ENCODE measurements around the gene PTPN7. TPM values are rescaled to one million over a fixed set of nuclear protein-coding genes. Genes with fewer than 3 reads are reported as not detected.

PTPN7 gene
- total RNA-seq, 1 donor from 2014 or later, result 0.29 TPM

GRCh38 chr1:202154148-202154765 is 6.1 kb downstream of the PTPN7 start:
- H3K27ac Mint-ChIP-seq, result no peak overlapping the region
- H3K4me3 Mint-ChIP-seq, result no peak overlapping the region
- no peaks in the 10 kb centered on the region for H3K36me3 Mint-ChIP-seq
- TF ChIP-seq CTCF (conservative IDR thresholded peaks at IDR 0.05), result no peak
- H3K4me1 Mint-ChIP-seq (ENCODE audit: unreplicated experiment), result peaks cover 16% of the 10 kb centered on the region
- DNase-seq (ENCODE audit: extremely low spot score, unreplicated experiment), result no peak
- H3K27me3 Mint-ChIP-seq, result peaks cover 5% of the 10 kb centered on the region
- H3K9me3 Mint-ChIP-seq, result no peaks in the 10 kb centered on the region

DNA sequence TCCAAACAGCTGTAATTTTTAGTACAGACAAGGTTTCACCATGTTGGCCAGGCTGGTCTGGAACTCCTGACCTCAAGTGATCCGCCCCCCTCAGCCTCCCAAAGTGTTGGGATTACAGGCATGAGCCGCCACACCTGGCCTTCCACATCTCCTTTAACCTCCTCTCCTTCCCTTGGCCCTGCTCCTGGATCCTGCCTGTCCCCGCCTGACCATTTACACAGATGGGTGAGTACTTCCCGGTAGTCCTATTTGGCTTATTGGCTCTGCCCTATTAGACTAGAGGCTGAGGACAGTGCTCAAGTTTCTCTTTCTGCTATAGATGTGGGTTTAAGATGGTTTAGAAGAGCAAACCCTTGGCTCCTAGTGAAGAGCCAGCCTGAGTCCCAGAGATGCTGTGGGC is 7.1 kb downstream of the PTPN7 start:
- H3K27me3 Mint-ChIP-seq, result peaks cover 5% of the 10 kb centered on the region
- H3K27ac Mint-ChIP-seq, result no peak overlapping the region
- no peak for DNase-seq (ENCODE audit: extremely low spot score, unreplicated experiment)
- no peak for TF ChIP-seq CTCF (conservative IDR thresholded peaks at IDR 0.05)
- H3K36me3 Mint-ChIP-seq, result no peaks in the 10 kb centered on the region
- H3K9me3 Mint-ChIP-seq, result no peaks in the 10 kb centered on the region
- H3K4me3 Mint-ChIP-seq, result no peak overlapping the region
- peaks cover 16% of the 10 kb centered on the region for H3K4me1 Mint-ChIP-seq (ENCODE audit: unreplicated experiment)

DNA sequence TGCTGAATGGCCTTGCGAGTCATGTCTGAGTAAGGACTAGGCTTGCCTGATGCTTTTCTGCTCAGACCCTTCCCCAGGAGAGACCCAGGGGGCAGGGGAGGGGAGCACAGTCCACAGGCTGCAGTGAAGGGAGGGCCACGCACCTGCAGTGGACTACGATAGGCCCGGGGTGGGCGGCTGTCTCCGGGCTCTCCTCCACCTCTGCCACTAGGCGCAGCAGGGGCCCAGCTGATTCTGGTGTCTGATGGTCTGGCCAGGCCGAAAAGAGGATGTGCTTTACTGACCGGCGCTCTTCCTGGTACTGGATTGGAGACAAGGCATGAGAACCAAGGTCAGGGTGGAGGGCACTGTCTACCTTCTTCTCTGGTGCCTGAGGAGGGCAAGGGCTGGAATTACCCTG is 8.0 kb downstream of the PTPN7 start:
- H3K9me3 Mint-ChIP-seq, result no peaks in the 10 kb centered on the region
- TF ChIP-seq CTCF (conservative IDR thresholded peaks at IDR 0.05), result no peak
- DNase-seq (ENCODE audit: extremely low spot score, unreplicated experiment), result no peak
- peaks cover 16% of the 10 kb centered on the region for H3K4me1 Mint-ChIP-seq (ENCODE audit: unreplicated experiment)
- no peaks in the 10 kb centered on the region for H3K36me3 Mint-ChIP-seq
- no peak overlapping the region for H3K27ac Mint-ChIP-seq
- H3K4me3 Mint-ChIP-seq, result no peak overlapping the region
- H3K27me3 Mint-ChIP-seq, result peaks cover 8% of the 10 kb centered on the region

DNA sequence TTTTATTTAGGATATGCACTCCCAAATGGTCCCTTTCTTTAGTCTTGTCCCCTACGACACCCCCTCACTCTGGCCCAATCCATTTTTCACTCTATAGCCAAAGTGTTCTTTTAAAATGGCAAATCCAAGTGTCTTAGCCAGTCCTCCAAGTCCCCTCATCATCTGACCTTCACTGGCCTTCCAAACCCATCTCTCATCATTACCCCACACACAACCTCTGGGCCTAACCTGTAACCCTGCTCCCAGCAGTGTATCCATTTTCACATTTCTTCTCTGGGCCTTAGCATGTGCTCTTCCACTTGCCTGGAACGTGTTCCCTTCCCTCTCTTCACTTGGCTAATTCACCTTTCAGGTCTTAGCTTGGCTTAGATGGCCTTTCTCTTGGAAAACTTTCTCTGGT is 9.4 kb downstream of the PTPN7 start:
- no peaks in the 10 kb centered on the region for H3K9me3 Mint-ChIP-seq
- H3K27ac Mint-ChIP-seq, result no peak overlapping the region
- no peak for DNase-seq (ENCODE audit: extremely low spot score, unreplicated experiment)
- no peak for TF ChIP-seq CTCF (conservative IDR thresholded peaks at IDR 0.05)
- H3K36me3 Mint-ChIP-seq, result no peaks in the 10 kb centered on the region
- H3K4me1 Mint-ChIP-seq (ENCODE audit: unreplicated experiment), result peaks cover 16% of the 10 kb centered on the region
- H3K4me3 Mint-ChIP-seq, result no peak overlapping the region
- peaks cover 8% of the 10 kb centered on the region for H3K27me3 Mint-ChIP-seq

GRCh38 chr1:202150602-202151001 is 9.8 kb downstream of the PTPN7 start:
- Mint-ChIP-seq H3K36me3 (no peaks in the 10 kb centered on the region), H3K27ac (no peak overlapping the region), H3K4me1 (ENCODE audit: unreplicated experiment) (peaks cover 16% of the 10 kb centered on the region), H3K9me3 (no peaks in the 10 kb centered on the region), H3K27me3 (peaks cover 8% of the 10 kb centered on the region), H3K4me3 (no peak overlapping the region)
- TF ChIP-seq CTCF (conservative IDR thresholded peaks at IDR 0.05), result no peak
- no peak for DNase-seq (ENCODE audit: extremely low spot score, unreplicated experiment)

- Mint-ChIP-seq H3K27ac (no peak overlapping the region), H3K27me3 (peaks cover 8% of the 10 kb centered on the region), H3K4me3 (no peak overlapping the region), H3K9me3 (no peaks in the 10 kb centered on the region), H3K4me1 (ENCODE audit: unreplicated experiment) (peaks cover 18% of the 10 kb centered on the region), H3K36me3 (no peaks in the 10 kb centered on the region)
- DNase-seq (ENCODE audit: extremely low spot score, unreplicated experiment), result no peak
- TF ChIP-seq CTCF (conservative IDR thresholded peaks at IDR 0.05), result no peak
These were observed 10.2 kb downstream of the PTPN7 start for GRCh38 chr1:202150187-202150586.
